GM19463 (cell line): ENCODE data around the gene BSPRY.
"Not testable (repeated sequence)": the region's sequence is repeated elsewhere in the genome, so short reads cannot be mapped to it uniquely, and the experiment has no call there.

ENCODE experiments used
- ATAC-seq: cut with Tn5 transposase; IDR thresholded peaks from one replicate; pipeline ENCODE4 v1.9.1; 2021; ENCODE audit warnings: mild to moderate bottlenecking, moderate library complexity; ENCODE audit not compliant: unreplicated experiment

Gene BSPRY

GRCh38 chr9:113390192-113390960 lies 41.0 kb downstream of the BSPRY start:
- no peak for ATAC-seq

GRCh38 chr9:113391917-113392316 lies 42.6 kb downstream of the BSPRY start:
- ATAC-seq = no peak

- no peak for ATAC-seq
These were observed 43.9 kb downstream of the BSPRY start for GRCh38 chr9:113393281-113393680.

- no peak for ATAC-seq
These were observed 45.9 kb downstream of the BSPRY start for GRCh38 chr9:113395000-113395861.

GRCh38 chr9:113397203-113397631 lies 47.9 kb downstream of the BSPRY start:
- ATAC-seq = no peak

GRCh38 chr9:113398796-113399195 lies 49.5 kb downstream of the BSPRY start:
- ATAC-seq = no peak

- no peak for ATAC-seq
These were observed 50.4 kb downstream of the BSPRY start for GRCh38 chr9:113399646-113400200.

GRCh38 chr9:113401027-113401792 lies 51.9 kb downstream of the BSPRY start, which contains the start of gene ALAD:
ALAD (minus strand) TSS chr9:113401284; CDS start chr9:113393559, 7,725 bp downstream.
- ATAC-seq = peak; percentile 99

GRCh38 chr9:113403646-113404045 lies 54.3 kb downstream of the BSPRY start:
- ATAC-seq = no peak

- not testable (repeated sequence) for ATAC-seq
These were observed 57.0 kb downstream of the BSPRY start for GRCh38 chr9:113406353-113406752.

- ATAC-seq = peak; percentile 22
These were observed 57.7 kb downstream of the BSPRY start for GRCh38 chr9:113406873-113407511.

GRCh38 chr9:113409481-113409880 lies 60.1 kb downstream of the BSPRY start:
- no peak for ATAC-seq

- ATAC-seq = no peak
These were observed 60.5 kb downstream of the BSPRY start for GRCh38 chr9:113409883-113410206.

GRCh38 chr9:113410207-113410864 lies 61.0 kb downstream of the BSPRY start, which contains the start of the genes C9orf43 and POLE3:
C9orf43 (plus strand) TSS chr9:113410747; CDS start chr9:113413494, 2,747 bp downstream.
POLE3 (minus strand) TSS chr9:113410675; CDS start chr9:113410293, 382 bp downstream.
- peak; percentile 92 for ATAC-seq

- peak; percentile 99 for ATAC-seq
These were observed 66.9 kb downstream of the BSPRY start for GRCh38 chr9:113416149-113416721.

GRCh38 chr9:113417370-113417769 lies 68.0 kb downstream of the BSPRY start:
- no peak for ATAC-seq
